H1 (cell line): Measurements from ENCODE around the gene VOPP1. TPM values are rescaled to one million over a fixed set of nuclear protein-coding genes. Genes with fewer than 3 reads are reported as not detected.

Experiments
- CTCF ChIA-PET: fragments of 300-600 bp; sonication (Branson Sonifier 250); formaldehyde crosslinking; loops from one replicate; lab custom pipeline; 2021; ENCODE audit not compliant: partially characterized antibody; lab: Charles Lee
- POLR2A ChIA-PET: fragments of 300-600 bp; sonication (Branson Sonifier 250); formaldehyde crosslinking; loops from one replicate; lab custom pipeline; 2021; ENCODE audit warnings: inconsistent platforms; ENCODE audit not compliant: partially characterized antibody; lab: Charles Lee
- DNase-seq, 2 experiments: peaks; one replicate each; pipeline versions ENCODE4 v3.0.0 to v3.0.0-alpha.2; 2010 to 2022; ENCODE audit warnings: low spot score in 2 of 2, low read depth in 1 of 2, mixed read lengths in 1 of 2
- FAIRE-seq: peaks from 2 replicates; lab custom pipeline; 2011; peaks lifted over from hg19 to GRCh38; lab: Jason Lieb, UNC
- H2AFZ ChIP-seq: 2 replicates; pipeline ENCODE4 v1.8.1; 2012; ENCODE audit warnings: low read length, inconsistent platforms
- H2AK5ac ChIP-seq: 2 replicates; pipeline ENCODE4 v1.6.1; 2013; ENCODE audit warnings: low read depth, low read length
- H2BK120ac ChIP-seq: replicated peaks from 2 replicates; pipeline ENCODE3; 2013; ENCODE audit warnings: low read depth, low read length, inconsistent platforms
- H2BK12ac ChIP-seq: 2 replicates; pipeline ENCODE4 v1.6.1; 2013; ENCODE audit warnings: low read depth, low read length
- H2BK15ac ChIP-seq: 2 replicates; pipeline ENCODE4 v1.6.1; 2013; ENCODE audit warnings: low read length
- H2BK20ac ChIP-seq: 2 replicates; pipeline ENCODE4 v1.6.1; 2013; ENCODE audit warnings: low read length
- H2BK5ac ChIP-seq: 2 replicates; pipeline ENCODE4 v1.6.1; 2013; ENCODE audit warnings: low read depth, low read length
- H3K14ac ChIP-seq: 2 replicates; pipeline ENCODE4 v1.6.1; 2013; ENCODE audit warnings: inconsistent platforms; ENCODE audit not compliant: insufficient read length
- H3K18ac ChIP-seq: 2 replicates; pipeline ENCODE4 v1.6.1; 2013; ENCODE audit warnings: low read length; ENCODE audit errors: extremely low read depth
- H3K23ac ChIP-seq: 2 replicates; pipeline ENCODE4 v1.6.1; 2013; ENCODE audit warnings: inconsistent platforms; ENCODE audit not compliant: insufficient read length
- H3K23me2 ChIP-seq: 2 replicates; pipeline ENCODE4 v1.6.1; 2013; ENCODE audit warnings: low read depth, low read length
- H3K27ac ChIP-seq: 2 replicates; pipeline ENCODE4 v1.6.1; 2011; ENCODE audit warnings: low read depth, low read length, inconsistent platforms
- H3K27me3 ChIP-seq, 4 experiments: replicated peaks in 1 of 4; 1 replicate in 1 of 4; 2 replicates in 3 of 4; pipeline versions ENCODE4 v1.6.1 to v1.8.1; 2011 to 2013; ENCODE audit warnings: low read length in 3 of 4, mild to moderate bottlenecking in 3 of 4, inconsistent platforms in 2 of 4, mixed read lengths in 2 of 4, moderate library complexity in 1 of 4; ENCODE audit not compliant: control insufficient read depth in 3 of 4, insufficient read depth in 3 of 4; ENCODE audit errors: extremely low read depth in 1 of 4
- H3K36me3 ChIP-seq, 4 experiments: 2 replicates each; pipeline versions ENCODE4 v1.6.1 to v1.8.1; 2011 to 2013; ENCODE audit warnings: mild to moderate bottlenecking in 4 of 4, low read length in 3 of 4, moderate library complexity in 2 of 4, control low read depth in 1 of 4, inconsistent platforms in 1 of 4; ENCODE audit not compliant: insufficient read depth in 4 of 4, control insufficient read depth in 2 of 4
- H3K4ac ChIP-seq: replicated peaks from 2 replicates; pipeline ENCODE3; 2013; ENCODE audit warnings: low read length, low read depth, mixed read lengths, inconsistent platforms; ENCODE audit not compliant: insufficient read length
- H3K4me1 ChIP-seq, 4 experiments: replicated peaks in 1 of 4; 1 replicate in 1 of 4; 2 replicates in 3 of 4; pipeline versions ENCODE4 v1.6.1 to v1.8.1; 2011 to 2013; ENCODE audit warnings: low read length in 3 of 4, inconsistent platforms in 2 of 4, mixed read lengths in 1 of 4; ENCODE audit not compliant: insufficient read depth in 4 of 4, control insufficient read depth in 3 of 4
- H3K4me2 ChIP-seq, 2 experiments: 2 replicates each; pipeline versions ENCODE4 v1.6.1 to v1.8.1; 2011 to 2013; ENCODE audit warnings: low read depth in 2 of 2, low read length in 2 of 2, control low read depth in 1 of 2, inconsistent platforms in 1 of 2, mild to moderate bottlenecking in 1 of 2; ENCODE audit not compliant: insufficient read depth in 1 of 2
- H3K4me3 ChIP-seq, 4 experiments: fragments of 200-600, 300-600 bp in 1 of 4; sonication (generic), shearing (Covaris generic), sonication (Bioruptor Twin) in 1 of 4; 2 replicates each; pipeline versions ENCODE4 v1.5.1 to v1.8.1; 2011 to 2016; ENCODE audit warnings: low read length in 4 of 4, low read depth in 3 of 4, control low read depth in 2 of 4, inconsistent platforms in 2 of 4, mild to moderate bottlenecking in 2 of 4, mixed read lengths in 1 of 4, moderate library complexity in 1 of 4; ENCODE audit not compliant: insufficient read depth in 2 of 4; ENCODE audit errors: extremely low read depth in 1 of 4
- H3K56ac ChIP-seq: replicated peaks from 2 replicates; pipeline ENCODE3; 2013; ENCODE audit warnings: low read depth, mild to moderate bottlenecking, mixed read lengths, low read length, inconsistent platforms; ENCODE audit not compliant: insufficient read length
- H3K79me1 ChIP-seq: 2 replicates; pipeline ENCODE4 v1.6.1; 2013; ENCODE audit warnings: low read depth, low read length, control low read depth
- H3K79me2 ChIP-seq, 2 experiments: 2 replicates each; pipeline versions ENCODE4 v1.6.1 to v1.8.1; 2012 to 2013; ENCODE audit warnings: low read length in 2 of 2, mild to moderate bottlenecking in 2 of 2, inconsistent platforms in 1 of 2; ENCODE audit not compliant: insufficient read depth in 2 of 2, control insufficient read depth in 1 of 2
- H3K9ac ChIP-seq, 4 experiments: replicated peaks in 1 of 4; 1 replicate in 1 of 4; 2 replicates in 3 of 4; pipeline versions ENCODE4 v1.6.1 to v1.8.1; 2011 to 2013; ENCODE audit warnings: low read depth in 3 of 4, low read length in 3 of 4, control low read depth in 2 of 4, mild to moderate bottlenecking in 2 of 4, moderate library complexity in 2 of 4, inconsistent platforms in 1 of 4; ENCODE audit errors: extremely low read depth in 1 of 4
- H3K9me3 ChIP-seq, 2 experiments: 2 replicates each; pipeline versions ENCODE4 v1.6.1 to v1.8.1; 2012 to 2013; ENCODE audit warnings: mild to moderate bottlenecking in 2 of 2, moderate library complexity in 2 of 2, control low read depth in 1 of 2, inconsistent platforms in 1 of 2, low read depth in 1 of 2, low read length in 1 of 2, mixed read lengths in 1 of 2; ENCODE audit not compliant: insufficient read depth in 2 of 2
- H4K20me1 ChIP-seq, 2 experiments: replicated peaks in 1 of 2; 2 replicates each; pipeline versions ENCODE3 to v1.8.1; 2011 to 2013; ENCODE audit warnings: inconsistent platforms in 2 of 2, low read length in 2 of 2, mild to moderate bottlenecking in 1 of 2; ENCODE audit not compliant: insufficient read depth in 2 of 2, control insufficient read depth in 1 of 2
- H4K5ac ChIP-seq: 2 replicates; pipeline ENCODE4 v1.6.1; 2013; ENCODE audit warnings: low read length, low read depth, mixed read lengths, inconsistent platforms; ENCODE audit not compliant: insufficient read length
- H4K8ac ChIP-seq: 2 replicates; pipeline ENCODE4 v1.8.0; 2013; ENCODE audit warnings: mild to moderate bottlenecking, moderate library complexity, low read length, inconsistent platforms; ENCODE audit not compliant: insufficient read depth; ENCODE audit errors: extremely low read depth
- H4K91ac ChIP-seq: replicated peaks from 2 replicates; pipeline ENCODE3; 2013; ENCODE audit warnings: low read length, mixed read lengths, inconsistent platforms; ENCODE audit not compliant: insufficient read length
- BACH1 ChIP-seq: IDR thresholded peaks from 2 replicates; pipeline ENCODE4 v1.6.1; 2012; ENCODE audit warnings: low read length, improper control_type of control experiment
- EGR1 ChIP-seq: IDR thresholded peaks from 2 replicates; pipeline ENCODE4 v1.6.1; 2011; ENCODE audit warnings: low read depth, low read length, borderline replicate concordance
- WGBS, 2 experiments: shearing (Covaris generic) in 1 of 2; methylation state at CpG; one replicate each; pipeline versions ENCODE4 v1.1.6 to v1.1.7; 2013 to 2015; ENCODE audit warnings: low lambda C conversion rate in 2 of 2, mixed read lengths in 2 of 2, inconsistent platforms in 1 of 2, low coverage in 1 of 2, missing lambda C conversion rate in 1 of 2; ENCODE audit not compliant: insufficient replicate concordance in 2 of 2, insufficient coverage in 1 of 2, insufficient read length in 1 of 2; ENCODE audit errors: extremely low coverage in 1 of 2, missing lambda C conversion rate in 1 of 2; 5-methylcytosine and 5-hydroxymethylcytosine counted together
- polyA plus RNA-seq, 7 experiments: library from polyadenylated mRNA; depleted of rRNA in 3 of 7; stranded (reverse) in 5 of 7; unstranded in 2 of 7; fragments of >200 nt in 5 of 7; fragments of 200-250 nt in 2 of 7; gene quantifications; 1 replicate in 5 of 7; 2 replicates in 1 of 7; 4 replicates in 1 of 7; pipeline versions ENCODE4 v1.2.1 to v1.2.3, GENCODE V29; 2011 to 2013; ENCODE audit warnings: missing spikeins in 2 of 7, mixed read lengths in 2 of 7
- total RNA-seq: library from RNA; stranded (reverse); fragmentation: NEBNext Ultra II Directional; extraction: Animal tissue kit (Norgen Biotek cat#: 25700); gene quantifications from 2 replicates; pipeline ENCODE4 v1.2.1, GENCODE V29; 2021
- TF ChIP-seq, protein P1 (sequence below): IDR thresholded peaks from 2 replicates; pipeline ENCODE4 v1.6.1; 2012; ENCODE audit warnings: low read length, inconsistent platforms

The VOPP1 gene
- total and polyA plus RNA-seq, 2 of the 8 experiments (the other 6 are each of a cell fraction or from before 2014, with no cell fraction given), result 44.7 to 83.0 TPM

DNA sequence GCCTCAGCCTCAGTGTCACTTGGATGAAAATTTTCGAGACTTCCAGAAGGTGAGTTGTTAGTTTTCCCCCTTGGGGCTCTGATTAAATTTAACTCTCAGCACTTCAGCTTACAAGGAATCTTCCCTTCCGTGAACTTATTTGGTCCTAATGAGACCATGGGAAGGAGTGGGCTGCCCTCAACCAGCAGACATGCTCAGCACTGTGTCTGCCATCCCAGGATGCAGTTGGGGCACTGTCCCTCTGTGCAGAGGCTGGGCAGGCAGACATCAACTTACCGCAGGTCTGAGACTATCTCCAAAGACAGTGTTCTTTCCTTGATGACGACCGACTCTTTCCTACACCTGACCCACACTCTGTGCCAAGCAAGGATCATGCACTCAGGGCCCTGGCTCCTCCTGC is 36.7 kb downstream of the VOPP1 start:
- H3K36me3 ChIP-seq, result no peaks in the 10 kb centered on the region
- DNase-seq, result no peak
- no peak overlapping the region for H3K27ac ChIP-seq
- no peaks in the 10 kb centered on the region for H3K9me3 ChIP-seq
- peaks cover 0 to 85% of the 10 kb centered on the region in 2 experiments for H3K79me2 ChIP-seq
- TF ChIP-seq BACH1 (no peak), EGR1 (no peak)
- TF ChIP-seq, protein P1, sequence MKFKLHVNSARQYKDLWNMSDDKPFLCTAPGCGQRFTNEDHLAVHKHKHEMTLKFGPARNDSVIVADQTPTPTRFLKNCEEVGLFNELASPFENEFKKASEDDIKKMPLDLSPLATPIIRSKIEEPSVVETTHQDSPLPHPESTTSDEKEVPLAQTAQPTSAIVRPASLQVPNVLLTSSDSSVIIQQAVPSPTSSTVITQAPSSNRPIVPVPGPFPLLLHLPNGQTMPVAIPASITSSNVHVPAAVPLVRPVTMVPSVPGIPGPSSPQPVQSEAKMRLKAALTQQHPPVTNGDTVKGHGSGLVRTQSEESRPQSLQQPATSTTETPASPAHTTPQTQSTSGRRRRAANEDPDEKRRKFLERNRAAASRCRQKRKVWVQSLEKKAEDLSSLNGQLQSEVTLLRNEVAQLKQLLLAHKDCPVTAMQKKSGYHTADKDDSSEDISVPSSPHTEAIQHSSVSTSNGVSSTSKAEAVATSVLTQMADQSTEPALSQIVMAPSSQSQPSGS, result no peak
- peak overlapping the region; percentile 63; the same call in 1 of the 2 replicates for H4K8ac ChIP-seq
- H2AK5ac ChIP-seq, result 0 out of 2 replicates have a peak overlapping the region, but pooled peaks have one; percentile 77
- no peak overlapping the region for H3K56ac ChIP-seq
- H3K4ac ChIP-seq, result no peak overlapping the region
- peaks cover 10 to 28% (median 21%) of the 10 kb centered on the region in 4 experiments for H3K4me1 ChIP-seq
- H2BK120ac ChIP-seq, result no peak overlapping the region
- H3K4me2 ChIP-seq, result no peak overlapping the region
- ChIA-PET CTCF (interaction anchor here (0.8 to 1.9 kb wide), 3 partner anchors 12 to 41 kb away, joined by 3 to 5 read pairs (median 4); no protein-coding TSS in a partner anchor), POLR2A (interaction anchor here (1.0 kb wide), 1 partner anchor 36 kb away, joined by 4 read pairs; no protein-coding TSS in a partner anchor)
- no peak overlapping the region for H3K4me3 ChIP-seq
- no peak overlapping the region for H3K23ac ChIP-seq
- H2BK5ac ChIP-seq, result peak overlapping the region; percentile 82; the same call in 1 of the 2 replicates
- H3K18ac ChIP-seq, result no peak overlapping the region
- H4K91ac ChIP-seq, result peak overlapping the region; percentile 78
- 95% methylated on average over 5 of the region's 5 CpGs; no CpG with 5 or more reads in 1 of the 2 experiments for WGBS, 2 experiments
- no peak overlapping the region for H2BK15ac ChIP-seq
- H3K79me1 ChIP-seq, result peaks cover 26% of the 10 kb centered on the region
- no peaks in the 10 kb centered on the region for H3K27me3 ChIP-seq
- H3K9ac ChIP-seq, result no peak overlapping the region
- no peak for FAIRE-seq
- no peak overlapping the region for H2BK12ac ChIP-seq
- peaks cover 3% of the 10 kb centered on the region; the same call in 1 of the 2 replicates for H3K23me2 ChIP-seq
- no peak overlapping the region for H4K5ac ChIP-seq
- H2BK20ac ChIP-seq, result no peak overlapping the region
- H2AFZ ChIP-seq, result no peak overlapping the region
- no peak overlapping the region for H3K14ac ChIP-seq
- peaks cover 14 to 25% of the 10 kb centered on the region in 2 experiments for H4K20me1 ChIP-seq
